Transverse colon (tissue), 4 donors: ENCODE measurements around the gene MZF1. TPM values are rescaled to one million over a fixed set of nuclear protein-coding genes. Genes with fewer than 3 reads are reported as not detected.
"Not testable (repeated sequence)": the region's sequence is repeated elsewhere in the genome, so short reads cannot be mapped to it uniquely, and the experiment has no call there.

Source experiments
- DNase-seq: peaks from one replicate; pipeline ENCODE4 v3.0.0-alpha.2; 2019
- H3K27ac ChIP-seq, 4 donors: fragments of 200-600 bp; sonication (generic); 2 replicates each; pipeline ENCODE4 v1.5.1; 2016 to 2018; ENCODE audit warnings: inconsistent platforms in 4 of 4
- H3K27me3 ChIP-seq: fragments of 200-600 bp; sonication (generic); 2 replicates; pipeline ENCODE4 v1.5.1; 2017; ENCODE audit warnings: inconsistent platforms
- H3K36me3 ChIP-seq, 4 donors: fragments of 200-600 bp; sonication (generic); 2 replicates each; pipeline ENCODE4 v1.5.1; 2017 to 2019; ENCODE audit warnings: inconsistent platforms in 4 of 4
- H3K4me1 ChIP-seq, 4 donors: fragments of 200-600 bp; sonication (generic); 2 replicates each; pipeline ENCODE4 v1.5.1; 2017 to 2020; ENCODE audit warnings: inconsistent platforms in 4 of 4
- H3K4me3 ChIP-seq, 4 donors: fragments of 200-600 bp; sonication (generic); 1 replicate in 1 of 4; 2 replicates in 3 of 4; pipeline versions ENCODE4 v1.5.1 to v1.6.1; 2017 to 2019; ENCODE audit warnings: inconsistent platforms in 4 of 4
- H3K9me3 ChIP-seq, 2 donors: fragments of 200-600 bp; sonication (generic); 2 replicates each; pipeline ENCODE4 v1.5.1; 2017 to 2019; ENCODE audit warnings: inconsistent platforms in 2 of 2
- EP300 ChIP-seq: sonication (generic); formaldehyde crosslinking; IDR thresholded peaks from one replicate; pipeline ENCODE4 v1.6.1; 2017; ENCODE audit warnings: antibody characterized with exemption, low read depth
- POLR2A ChIP-seq: fragments of 450-650 bp; IDR thresholded peaks from one replicate; pipeline ENCODE4 v1.6.1; 2016; ENCODE audit warnings: antibody characterized with exemption, mild to moderate bottlenecking, moderate library complexity
- POLR2AphosphoS5 ChIP-seq, 3 donors: sonication (generic); formaldehyde crosslinking; IDR thresholded peaks; one replicate each; pipeline ENCODE4 v1.6.1; 2016; ENCODE audit warnings: antibody characterized with exemption in 3 of 3
- WGBS, 2 donors: methylation state at CpG; one replicate each; pipeline ENCODE4 v1.1.5; 2018; ENCODE audit warnings: low coverage in 1 of 2; 5-methylcytosine and 5-hydroxymethylcytosine counted together
- in situ Hi-C, 4 donors: fragments of 200-750 bp; cut with MboI; loops; one replicate each; pipeline versions ENCODE4 v1.15.0 to v1.15.1; 2017; ENCODE audit warnings: low sequenced_read_pairs in 3 of 4, low pct_ligation_motif_present in 1 of 4, low pct_unique_long_range_greater_than_20kb in 1 of 4
- intact Hi-C: fragments of 100-400 bp; cut with DNase I; formaldehyde crosslinking; loops from one replicate; pipeline ENCODE4 v1.15.1; 2023; ENCODE audit warnings: low total_unique reads
- total RNA-seq, 4 donors: library from RNA; depleted of rRNA; stranded (reverse); fragments of >200 nt; gene quantifications; one replicate each; pipeline ENCODE4 v1.1.0, GENCODE V29; 2016
- TF ChIP-seq, protein P1 (sequence below), 5 experiments: fragments of 200-600 bp in 3 of 5; fragments of 450-650 bp in 2 of 5; sonication (generic) in 3 of 5; IDR thresholded peaks; 1 replicate in 2 of 5; 2 replicates in 3 of 5; pipeline ENCODE4 v1.5.1; 2016 to 2017; ENCODE audit warnings: antibody characterized with exemption in 5 of 5, inconsistent platforms in 3 of 5, mild to moderate bottlenecking in 2 of 5, moderate library complexity in 1 of 5

MZF1 gene
- 100 to 1,000 TPM in 1 of 4 donors, 10 to 100 TPM in 3; 45.5 to 113 (median 67.1) TPM for total RNA-seq

DNA sequence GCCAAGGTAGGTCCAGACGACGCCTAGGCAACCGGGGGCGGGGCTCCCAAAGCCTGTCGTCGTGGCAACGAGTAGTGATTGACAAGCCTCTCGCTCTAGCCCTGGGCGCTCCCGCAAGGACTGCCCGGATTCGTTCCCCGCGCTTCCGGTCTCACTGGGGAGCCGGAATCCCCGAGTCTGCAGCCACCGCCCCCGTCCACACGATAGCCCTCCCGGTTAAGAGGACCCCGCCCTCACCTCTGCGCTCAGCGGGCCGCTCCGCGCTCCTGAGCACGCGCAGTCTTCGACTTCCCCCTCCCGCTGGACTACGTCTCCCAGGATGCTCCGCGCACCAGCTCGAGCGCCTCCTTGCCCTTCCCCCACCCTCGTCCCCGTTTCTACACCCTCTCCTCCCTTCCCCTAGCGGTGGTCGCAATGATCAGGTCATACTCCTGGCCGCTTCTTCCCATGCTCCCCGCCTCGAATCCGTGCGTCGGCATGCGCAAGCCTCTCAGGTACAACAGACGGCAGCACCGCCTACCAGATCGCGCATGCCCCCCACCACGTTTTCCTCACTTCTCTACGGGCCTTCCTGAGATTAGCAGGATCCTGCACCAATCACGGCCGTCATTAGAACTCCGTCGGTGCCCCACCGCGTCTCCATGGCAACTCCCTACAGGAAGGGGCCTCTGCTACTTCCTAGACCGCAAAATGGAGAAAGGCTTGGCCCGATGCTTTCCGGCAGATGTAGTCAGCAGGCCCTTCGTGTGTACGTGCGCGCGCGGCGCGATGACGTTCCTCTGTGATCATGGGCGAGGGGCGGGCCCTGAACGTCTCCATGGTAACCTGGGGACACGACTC, at the start of gene MZF1:
TSS of gene MZF1 (minus strand) at position 518 of the 840 bp plus-strand sequence. CDS start 1,946 bp downstream, outside the sequence.
- Histone ChIP-seq H3K4me3 (peak within 1 kb of the TSS; percentile 58 to 66 (median 63)), H3K9me3 (no peaks in the 10 kb centered on the region), H3K27me3 (no peaks in the 10 kb centered on the region), H3K27ac (peak within 1 kb of the TSS; percentile 96 to 98 (median 96)), H3K36me3 (peaks cover 0 to 6% (median 0%) of the 10 kb centered on the region in 4 donors), H3K4me1 (peaks cover 0 to 39% (median 23%) of the 10 kb centered on the region in 4 donors)
- intact Hi-C loops (no loop called here), in situ Hi-C loops (no loop called here)
- DNase-seq, result peak; percentile 100
- TF ChIP-seq, protein P1, sequence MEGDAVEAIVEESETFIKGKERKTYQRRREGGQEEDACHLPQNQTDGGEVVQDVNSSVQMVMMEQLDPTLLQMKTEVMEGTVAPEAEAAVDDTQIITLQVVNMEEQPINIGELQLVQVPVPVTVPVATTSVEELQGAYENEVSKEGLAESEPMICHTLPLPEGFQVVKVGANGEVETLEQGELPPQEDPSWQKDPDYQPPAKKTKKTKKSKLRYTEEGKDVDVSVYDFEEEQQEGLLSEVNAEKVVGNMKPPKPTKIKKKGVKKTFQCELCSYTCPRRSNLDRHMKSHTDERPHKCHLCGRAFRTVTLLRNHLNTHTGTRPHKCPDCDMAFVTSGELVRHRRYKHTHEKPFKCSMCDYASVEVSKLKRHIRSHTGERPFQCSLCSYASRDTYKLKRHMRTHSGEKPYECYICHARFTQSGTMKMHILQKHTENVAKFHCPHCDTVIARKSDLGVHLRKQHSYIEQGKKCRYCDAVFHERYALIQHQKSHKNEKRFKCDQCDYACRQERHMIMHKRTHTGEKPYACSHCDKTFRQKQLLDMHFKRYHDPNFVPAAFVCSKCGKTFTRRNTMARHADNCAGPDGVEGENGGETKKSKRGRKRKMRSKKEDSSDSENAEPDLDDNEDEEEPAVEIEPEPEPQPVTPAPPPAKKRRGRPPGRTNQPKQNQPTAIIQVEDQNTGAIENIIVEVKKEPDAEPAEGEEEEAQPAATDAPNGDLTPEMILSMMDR (IDR thresholded peaks at IDR 0.05), result peak in 3 of 5 experiments; percentile 19 to 73 (median 48)
- TF ChIP-seq EP300 (peak; percentile 19), POLR2A (peak; percentile 65), POLR2AphosphoS5 (IDR thresholded peaks at IDR 0.05) (peak; percentile 53 to 62 (median 53))
- 0 to 1% methylated on average over 15 to 75 of the region's 75 CpGs for WGBS, 2 donors

DNA sequence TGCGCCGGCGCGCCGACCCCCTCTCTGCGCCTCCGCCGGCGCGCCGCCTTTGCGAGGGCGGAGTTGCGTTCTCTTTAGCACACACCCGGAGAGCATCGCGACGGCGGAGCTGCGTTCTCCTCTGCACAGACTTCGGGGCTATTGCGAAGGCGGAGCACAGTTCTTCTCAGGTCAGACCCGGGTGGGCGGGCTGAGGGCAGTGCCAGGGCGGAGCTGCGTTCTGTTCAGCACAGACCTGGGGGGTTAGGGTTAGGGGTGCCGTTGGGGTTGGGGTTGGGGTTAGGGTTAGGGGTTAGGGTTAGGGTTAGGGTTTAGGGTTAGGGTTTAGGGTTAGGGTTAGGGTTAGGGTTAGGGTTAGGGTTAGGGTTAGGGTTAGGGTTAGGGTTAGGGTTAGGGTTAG, 34.1 kb upstream of the MZF1 start:
- H3K4me3 ChIP-seq, result not testable (repeated sequence)

DNA sequence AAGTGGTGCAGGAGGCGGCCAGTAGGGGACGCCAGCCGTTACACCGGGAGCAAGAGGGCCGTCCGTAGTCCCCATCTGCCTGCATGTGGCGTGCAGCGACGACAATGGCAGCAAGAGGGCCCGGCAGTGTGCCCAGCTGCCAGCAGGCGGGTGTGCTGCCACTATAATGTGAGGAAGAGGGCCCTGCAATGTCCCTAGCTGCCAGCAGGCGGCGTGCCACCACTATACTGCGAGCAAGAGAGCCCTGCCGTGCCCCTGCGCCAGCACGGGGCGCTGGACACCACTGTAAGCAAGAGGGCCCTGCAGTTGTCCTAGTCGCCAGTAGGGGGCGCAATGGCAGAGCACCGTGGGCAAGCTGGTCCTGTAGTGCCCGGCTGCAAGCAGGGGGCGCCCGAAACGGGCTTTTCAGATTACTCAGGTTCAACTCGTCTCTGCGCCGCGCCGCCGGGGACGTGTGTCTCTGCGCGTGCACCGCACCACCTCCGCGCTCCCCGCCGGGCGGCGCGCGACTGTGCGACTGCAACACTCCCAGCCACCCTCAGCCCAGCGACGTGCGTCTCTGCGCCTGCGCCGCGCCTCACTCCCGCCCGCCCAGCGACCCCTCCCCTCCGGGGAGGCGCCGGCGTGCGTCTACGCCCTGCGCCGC, 33.2 kb upstream of the MZF1 start:
- WGBS, 2 donors, result 85% methylated on average over 62 of the region's 62 CpGs; no CpG with 5 or more reads in 1 of the 2 donors
- in situ Hi-C loops, DNase-seq: not testable (repeated sequence)

More for the DNA sequence above, 34.1 kb upstream of the MZF1 start:
- H3K36me3 ChIP-seq, H3K4me1 ChIP-seq, DNase-seq, in situ Hi-C loops, H3K27ac ChIP-seq, intact Hi-C loops, H3K27me3 ChIP-seq, H3K9me3 ChIP-seq: not testable (repeated sequence)
- WGBS, 2 donors, result 90% methylated on average over 24 of the region's 28 CpGs; no CpG with 5 or more reads in 1 of the 2 donors

GRCh38 chr19:58586133-58586765, 13.1 kb upstream of the MZF1 start:
- H3K27ac ChIP-seq, result no peak overlapping the region
- no peak for DNase-seq
- no peaks in the 10 kb centered on the region for H3K27me3 ChIP-seq
- TF ChIP-seq POLR2A, result no peak
- TF ChIP-seq, protein P1 (IDR thresholded peaks at IDR 0.05), result no peak
- TF ChIP-seq EP300, result no peak
- TF ChIP-seq POLR2AphosphoS5 (IDR thresholded peaks at IDR 0.05), result no peak
- no peaks in the 10 kb centered on the region for H3K9me3 ChIP-seq
- in situ Hi-C loops (no loop called here), intact Hi-C loops (no loop called here)
- peaks cover 0 to 5% (median 2%) of the 10 kb centered on the region in 4 donors for H3K36me3 ChIP-seq
- peaks cover 0 to 6% (median 0%) of the 10 kb centered on the region in 4 donors for H3K4me1 ChIP-seq
- no peak overlapping the region for H3K4me3 ChIP-seq
- 90% methylated on average over 4 of the region's 4 CpGs; no CpG with 5 or more reads in 1 of the 2 donors for WGBS, 2 donors

More for the DNA sequence above, 33.2 kb upstream of the MZF1 start:
- H3K9me3 ChIP-seq, H3K27ac ChIP-seq, H3K4me3 ChIP-seq, H3K27me3 ChIP-seq, H3K36me3 ChIP-seq, intact Hi-C loops, H3K4me1 ChIP-seq: not testable (repeated sequence)
- TF ChIP-seq, protein P1 (IDR thresholded peaks at IDR 0.05), result peak in 2 of 5 experiments; percentile 18 to 24
